GM12874 (cell line): Measurements from ENCODE around the gene SLAMF8.

Experiments used
- TF ChIP-seq, protein P1 (sequence below): IDR thresholded peaks from 2 replicates; pipeline ENCODE4 v1.5.1; 2011; ENCODE audit warnings: low read depth, mild to moderate bottlenecking, control low read depth, low read length, moderate library complexity; ENCODE audit not compliant: insufficient read depth

The SLAMF8 gene

DNA sequence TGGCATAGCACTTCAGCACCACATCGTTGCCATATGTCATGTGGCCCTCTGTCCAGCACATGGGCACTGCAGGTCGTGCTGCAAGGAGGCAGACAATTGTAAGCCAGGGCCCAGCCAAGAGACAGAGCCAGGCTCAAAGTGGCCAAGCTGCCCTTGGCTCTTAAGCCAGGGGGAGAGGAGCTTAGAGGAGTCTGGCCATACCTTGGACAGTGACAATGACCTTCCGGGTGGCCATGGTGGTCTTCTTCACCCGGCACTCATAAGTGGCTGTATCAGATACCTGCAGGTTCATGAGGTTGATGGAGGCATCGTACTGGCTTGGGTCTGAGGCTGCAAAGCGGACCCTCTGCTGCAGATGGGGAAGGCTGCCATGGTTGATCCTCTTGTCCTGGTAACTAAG lies 31.2 kb downstream of the SLAMF8 start:
- TF ChIP-seq, protein P1, sequence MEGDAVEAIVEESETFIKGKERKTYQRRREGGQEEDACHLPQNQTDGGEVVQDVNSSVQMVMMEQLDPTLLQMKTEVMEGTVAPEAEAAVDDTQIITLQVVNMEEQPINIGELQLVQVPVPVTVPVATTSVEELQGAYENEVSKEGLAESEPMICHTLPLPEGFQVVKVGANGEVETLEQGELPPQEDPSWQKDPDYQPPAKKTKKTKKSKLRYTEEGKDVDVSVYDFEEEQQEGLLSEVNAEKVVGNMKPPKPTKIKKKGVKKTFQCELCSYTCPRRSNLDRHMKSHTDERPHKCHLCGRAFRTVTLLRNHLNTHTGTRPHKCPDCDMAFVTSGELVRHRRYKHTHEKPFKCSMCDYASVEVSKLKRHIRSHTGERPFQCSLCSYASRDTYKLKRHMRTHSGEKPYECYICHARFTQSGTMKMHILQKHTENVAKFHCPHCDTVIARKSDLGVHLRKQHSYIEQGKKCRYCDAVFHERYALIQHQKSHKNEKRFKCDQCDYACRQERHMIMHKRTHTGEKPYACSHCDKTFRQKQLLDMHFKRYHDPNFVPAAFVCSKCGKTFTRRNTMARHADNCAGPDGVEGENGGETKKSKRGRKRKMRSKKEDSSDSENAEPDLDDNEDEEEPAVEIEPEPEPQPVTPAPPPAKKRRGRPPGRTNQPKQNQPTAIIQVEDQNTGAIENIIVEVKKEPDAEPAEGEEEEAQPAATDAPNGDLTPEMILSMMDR = no peak

DNA sequence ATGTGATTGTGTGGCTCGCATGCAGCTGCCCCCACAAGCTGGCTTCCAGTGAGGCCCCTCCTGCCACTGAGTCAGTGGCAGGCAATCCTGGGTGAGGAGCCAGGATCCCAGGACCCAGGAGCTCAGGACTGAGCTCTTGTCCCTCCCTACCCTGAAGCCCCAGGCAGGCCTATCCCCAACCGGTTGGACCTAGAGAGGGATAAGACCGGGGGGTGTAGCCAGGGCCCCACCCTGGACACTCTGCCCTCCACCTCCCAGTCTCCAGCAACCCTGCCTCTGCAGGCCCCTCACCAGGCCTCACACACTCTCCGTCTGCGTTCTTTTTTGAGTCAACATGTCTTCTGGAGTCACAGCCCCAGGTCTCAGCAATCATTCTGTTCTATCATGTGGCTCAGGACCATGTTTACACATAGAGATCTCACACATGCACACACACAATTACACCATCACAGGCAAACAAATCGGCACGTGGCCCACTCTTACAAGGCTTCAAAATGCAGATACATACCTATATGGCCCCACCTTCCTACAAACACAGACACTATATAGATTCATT lies 33.2 kb downstream of the SLAMF8 start:
- TF ChIP-seq, protein P1 = no peak

- TF ChIP-seq, protein P1 = no peak
Measured at GRCh38 chr1:159860456-159860855, 33.8 kb downstream of the SLAMF8 start.

DNA sequence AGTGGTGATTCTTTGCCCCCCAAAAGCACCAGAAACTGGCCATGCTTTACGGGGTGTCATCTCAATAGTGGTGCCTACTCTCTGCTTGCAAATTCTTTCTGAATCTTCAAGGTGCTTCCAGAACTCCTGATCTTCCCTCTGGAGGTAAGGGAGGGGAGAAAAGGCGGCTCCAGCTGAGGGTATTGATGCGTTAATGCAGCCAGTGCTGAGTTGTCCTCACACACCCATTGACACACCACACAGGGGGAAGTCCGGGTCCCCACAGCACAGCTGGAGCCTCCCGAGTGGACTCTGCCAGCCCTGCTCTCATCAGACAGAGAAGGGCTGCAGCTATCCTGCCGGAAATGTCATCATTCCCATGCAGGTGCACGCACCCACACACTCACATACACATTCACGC lies 34.5 kb downstream of the SLAMF8 start:
- TF ChIP-seq, protein P1 = no peak

GRCh38 chr1:159862031-159862430 lies 35.4 kb downstream of the SLAMF8 start:
- TF ChIP-seq, protein P1 = no peak

DNA sequence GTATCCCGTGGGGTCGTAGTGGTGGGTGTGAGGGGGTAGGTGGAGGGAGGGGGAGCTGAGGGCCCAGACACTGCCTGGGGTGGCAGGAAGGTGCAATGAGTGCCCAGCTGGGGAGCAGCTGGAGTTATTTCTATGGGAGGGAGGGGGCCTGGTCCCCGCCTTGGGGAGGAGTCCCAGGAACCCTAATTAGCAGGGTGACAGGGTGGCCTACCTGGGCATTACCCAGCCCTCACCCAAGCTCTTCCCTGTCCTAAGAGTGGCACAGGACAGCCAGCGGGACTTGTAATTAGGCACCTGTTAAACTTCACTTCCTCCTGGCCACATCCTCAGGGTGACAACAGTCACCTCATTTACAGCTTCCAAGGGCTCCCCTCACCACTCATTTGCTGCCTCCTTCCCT lies 35.9 kb downstream of the SLAMF8 start, which contains the start of gene VSIG8:
Gene VSIG8 (minus strand): TSS at position 101 of the 400 bp plus-strand sequence. CDS start 136 bp downstream, outside the sequence.
- TF ChIP-seq, protein P1 = no peak

- TF ChIP-seq, protein P1 = no peak
Measured at GRCh38 chr1:159864262-159864661, 37.6 kb downstream of the SLAMF8 start.

DNA sequence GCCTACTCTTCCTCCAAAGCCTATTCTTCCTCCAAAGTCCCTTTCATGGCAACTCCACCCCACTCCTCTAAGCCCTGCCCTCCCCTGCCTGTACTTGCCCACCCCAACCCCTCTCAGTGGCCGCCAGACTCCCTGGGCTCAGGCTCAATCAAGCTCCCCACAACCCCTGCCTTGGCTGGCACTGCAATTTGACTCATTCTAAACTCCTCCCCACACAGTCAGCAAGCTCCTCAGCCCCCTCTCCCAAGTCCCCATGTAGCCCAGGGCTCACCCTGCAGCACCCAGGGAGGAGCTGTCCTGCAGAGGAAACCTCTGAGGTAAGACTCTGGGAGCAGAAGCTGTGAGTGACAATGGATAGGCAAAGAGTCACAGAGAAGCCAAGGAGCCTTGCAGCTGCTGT lies 39.4 kb downstream of the SLAMF8 start:
- TF ChIP-seq, protein P1 = no peak
